Astrocyte (in vitro differentiated cells and primary cell): ENCODE data around the gene DNAL1. TPM values are rescaled to one million over a fixed set of nuclear protein-coding genes. Genes with fewer than 3 reads are reported as not detected.
A peak's percentile ranks its signal among the peaks of the same experiment; 100 is the strongest.

ENCODE experiments used
- DNase-seq: peaks from one replicate; pipeline ENCODE4 v3.0.0-alpha.2; 2010; ENCODE audit warnings: low read depth
- FAIRE-seq: peaks from 2 replicates; lab custom pipeline; 2011; peaks lifted over from hg19 to GRCh38; lab: Jason Lieb, UNC
- H2AFZ ChIP-seq: 2 replicates; pipeline ENCODE4 v1.6.0; 2012; ENCODE audit warnings: low read depth, low read length, inconsistent platforms
- H3K27ac ChIP-seq: 2 replicates; pipeline ENCODE4 v1.5.1; 2011; ENCODE audit warnings: low read depth, low read length, inconsistent platforms
- H3K27me3 ChIP-seq: 2 replicates; pipeline ENCODE4 v1.6.0; 2011; ENCODE audit warnings: low read length, inconsistent platforms; ENCODE audit not compliant: insufficient read depth
- H3K36me3 ChIP-seq: 2 replicates; pipeline ENCODE4 v1.5.1; 2011; ENCODE audit warnings: low read length, inconsistent platforms; ENCODE audit not compliant: insufficient read depth
- H3K4me1 ChIP-seq: 2 replicates; pipeline ENCODE4 v1.5.1; 2011; ENCODE audit warnings: low read length, inconsistent platforms; ENCODE audit not compliant: insufficient read depth
- H3K4me2 ChIP-seq: 2 replicates; pipeline ENCODE4 v1.6.0; 2012; ENCODE audit warnings: low read length, inconsistent platforms
- H3K4me3 ChIP-seq: 2 replicates; pipeline ENCODE4 v1.5.1; 2011; ENCODE audit warnings: low read depth, mild to moderate bottlenecking, low read length, inconsistent platforms; ENCODE audit not compliant: insufficient read depth
- H3K79me2 ChIP-seq: 2 replicates; pipeline ENCODE4 v1.6.0; 2012; ENCODE audit warnings: mild to moderate bottlenecking, low read length, inconsistent platforms; ENCODE audit not compliant: insufficient read depth
- H3K9ac ChIP-seq: 2 replicates; pipeline ENCODE4 v1.6.0; 2012; ENCODE audit warnings: mild to moderate bottlenecking, low read length, inconsistent platforms
- H3K9me3 ChIP-seq: 2 replicates; pipeline ENCODE4 v1.5.1; 2012; ENCODE audit warnings: low read depth, mild to moderate bottlenecking, low read length, inconsistent platforms; ENCODE audit not compliant: insufficient read depth
- H4K20me1 ChIP-seq: 2 replicates; pipeline ENCODE4 v1.6.0; 2012; ENCODE audit warnings: low read length, inconsistent platforms; ENCODE audit not compliant: insufficient read depth
- H3K27ac Mint-ChIP-seq: one replicate; pipeline ENCODE4 v1.8.0; 2021; ENCODE audit warnings: mild to moderate bottlenecking, mixed read lengths; ENCODE audit not compliant: unreplicated experiment
- H3K27me3 Mint-ChIP-seq: one replicate; pipeline ENCODE4 v1.8.0; 2021; ENCODE audit warnings: low read depth, mixed read lengths; ENCODE audit not compliant: unreplicated experiment
- H3K36me3 Mint-ChIP-seq: one replicate; pipeline ENCODE4 v1.8.0; 2021; ENCODE audit warnings: low read depth, mixed read lengths; ENCODE audit not compliant: unreplicated experiment
- H3K4me1 Mint-ChIP-seq: one replicate; pipeline ENCODE4 v1.8.0; 2021; ENCODE audit warnings: low read depth, mixed read lengths; ENCODE audit not compliant: unreplicated experiment
- H3K4me3 Mint-ChIP-seq: one replicate; pipeline ENCODE4 v1.8.0; 2021; ENCODE audit warnings: mild to moderate bottlenecking, moderate library complexity, mixed read lengths; ENCODE audit not compliant: unreplicated experiment
- H3K9me3 Mint-ChIP-seq: one replicate; pipeline ENCODE4 v1.8.0; 2021; ENCODE audit warnings: mild to moderate bottlenecking, mixed read lengths; ENCODE audit not compliant: unreplicated experiment
- EZH2 ChIP-seq: IDR thresholded peaks from 2 replicates; pipeline ENCODE4 v1.6.1; 2012; ENCODE audit warnings: mild to moderate bottlenecking, low read length, inconsistent platforms; ENCODE audit not compliant: insufficient read depth
- total RNA-seq: library from RNA; stranded (reverse); gene quantifications from 2 replicates; pipeline ENCODE4 v1.2.1, GENCODE V29; 2021
- TF ChIP-seq, protein P1 (sequence below): IDR thresholded peaks from 2 replicates; pipeline ENCODE4 v1.5.1; 2011; ENCODE audit warnings: low read depth, mild to moderate bottlenecking, inconsistent platforms, low read length, moderate library complexity; ENCODE audit not compliant: insufficient read depth

The DNAL1 gene
- total RNA-seq, 1 donor from 2014 or later: 24.9 TPM

DNA sequence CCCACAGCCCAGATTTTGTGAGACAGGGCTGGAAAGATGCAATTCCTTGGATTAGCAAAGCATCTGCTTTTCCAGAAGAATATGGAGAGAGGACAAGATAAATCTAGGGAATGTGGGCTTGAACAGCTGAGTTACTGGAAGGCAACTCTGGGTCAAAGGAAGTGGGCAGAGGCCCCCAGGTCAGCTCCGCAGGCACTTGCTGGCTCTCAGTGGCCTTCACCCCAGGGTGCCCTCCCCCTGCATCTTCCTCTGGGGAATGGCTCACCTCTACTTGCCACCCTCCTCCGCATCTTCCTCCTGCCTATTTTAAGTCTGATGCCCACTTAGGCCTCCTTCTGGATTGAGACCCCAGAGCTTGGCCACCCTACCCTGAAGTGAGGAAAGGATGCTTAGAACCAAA, 79.9 kb downstream of the DNAL1 start:
- H3K36me3 Mint-ChIP-seq: peaks cover 29% of the 10 kb centered on the region
- peak overlapping the region; percentile 85 for H3K27ac ChIP-seq
- no peaks in the 10 kb centered on the region for H3K9me3 Mint-ChIP-seq
- H3K27me3 Mint-ChIP-seq: no peaks in the 10 kb centered on the region
- peak overlapping the region; percentile 70 for H3K9ac ChIP-seq
- H3K36me3 ChIP-seq: peaks cover 39% of the 10 kb centered on the region
- no peak overlapping the region for H3K4me3 ChIP-seq
- no peak overlapping the region for H3K27ac Mint-ChIP-seq
- TF ChIP-seq, protein P1, sequence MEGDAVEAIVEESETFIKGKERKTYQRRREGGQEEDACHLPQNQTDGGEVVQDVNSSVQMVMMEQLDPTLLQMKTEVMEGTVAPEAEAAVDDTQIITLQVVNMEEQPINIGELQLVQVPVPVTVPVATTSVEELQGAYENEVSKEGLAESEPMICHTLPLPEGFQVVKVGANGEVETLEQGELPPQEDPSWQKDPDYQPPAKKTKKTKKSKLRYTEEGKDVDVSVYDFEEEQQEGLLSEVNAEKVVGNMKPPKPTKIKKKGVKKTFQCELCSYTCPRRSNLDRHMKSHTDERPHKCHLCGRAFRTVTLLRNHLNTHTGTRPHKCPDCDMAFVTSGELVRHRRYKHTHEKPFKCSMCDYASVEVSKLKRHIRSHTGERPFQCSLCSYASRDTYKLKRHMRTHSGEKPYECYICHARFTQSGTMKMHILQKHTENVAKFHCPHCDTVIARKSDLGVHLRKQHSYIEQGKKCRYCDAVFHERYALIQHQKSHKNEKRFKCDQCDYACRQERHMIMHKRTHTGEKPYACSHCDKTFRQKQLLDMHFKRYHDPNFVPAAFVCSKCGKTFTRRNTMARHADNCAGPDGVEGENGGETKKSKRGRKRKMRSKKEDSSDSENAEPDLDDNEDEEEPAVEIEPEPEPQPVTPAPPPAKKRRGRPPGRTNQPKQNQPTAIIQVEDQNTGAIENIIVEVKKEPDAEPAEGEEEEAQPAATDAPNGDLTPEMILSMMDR: no peak
- TF ChIP-seq EZH2: no peak
- no peak overlapping the region for H2AFZ ChIP-seq
- H3K27me3 ChIP-seq: no peaks in the 10 kb centered on the region
- H3K4me3 Mint-ChIP-seq: no peak overlapping the region
- H3K9me3 ChIP-seq: no peaks in the 10 kb centered on the region
- FAIRE-seq: no peak
- DNase-seq: no peak
- H3K4me2 ChIP-seq: peak overlapping the region; percentile 74
- H3K79me2 ChIP-seq: peaks cover 15% of the 10 kb centered on the region
- H3K4me1 ChIP-seq: peaks cover 54% of the 10 kb centered on the region
- H3K4me1 Mint-ChIP-seq: peaks cover 39% of the 10 kb centered on the region
- peaks cover 23% of the 10 kb centered on the region for H4K20me1 ChIP-seq

DNA sequence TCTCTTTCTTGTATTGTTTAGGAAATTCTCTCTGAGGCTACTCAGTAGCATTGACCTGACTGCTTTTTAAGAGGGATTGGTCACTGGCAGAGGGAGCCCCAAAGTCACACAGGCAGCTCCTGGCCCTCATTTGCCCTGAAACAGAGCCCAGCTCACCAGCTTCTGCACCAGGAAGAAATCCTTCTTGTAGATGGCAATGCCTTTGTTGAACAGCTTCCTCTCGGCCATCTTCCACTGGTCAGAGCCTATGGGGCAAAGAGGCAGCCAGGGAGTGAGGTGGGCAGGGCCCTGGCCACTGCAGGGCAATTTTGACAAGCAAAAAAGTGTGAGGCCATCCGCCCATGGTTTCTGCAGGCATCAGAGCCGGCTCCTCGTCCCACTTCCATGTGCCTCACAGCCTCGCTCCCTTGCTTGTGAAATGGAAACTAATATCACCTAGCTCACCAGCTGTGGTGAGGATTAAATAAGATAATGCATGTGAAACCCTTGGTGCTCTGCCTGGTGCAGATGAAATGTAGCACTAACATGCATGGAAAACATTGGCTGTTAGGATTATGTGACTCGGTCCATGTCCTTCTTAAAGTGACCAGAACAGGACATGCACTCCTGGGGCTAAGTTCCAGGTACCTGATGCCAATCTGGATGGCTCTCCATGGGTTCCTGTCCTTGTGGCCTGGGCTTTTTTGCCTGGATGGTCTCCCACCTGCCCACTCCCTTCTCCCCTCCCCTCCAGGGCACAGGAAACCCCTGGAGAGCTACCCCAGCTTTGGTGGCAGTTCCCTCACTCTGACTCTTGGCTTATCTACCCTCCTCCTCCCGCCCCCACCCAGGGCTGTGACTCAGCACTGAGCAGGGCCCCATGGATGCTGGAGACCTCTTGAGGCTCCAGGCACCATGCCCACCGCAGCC, 80.6 kb downstream of the DNAL1 start:
- Mint-ChIP-seq H3K4me1 (peaks cover 39% of the 10 kb centered on the region), H3K27me3 (no peaks in the 10 kb centered on the region), H3K27ac (no peak overlapping the region), H3K36me3 (peaks cover 29% of the 10 kb centered on the region), H3K4me3 (peak overlapping the region; percentile 40), H3K9me3 (no peaks in the 10 kb centered on the region)
- peak overlapping the region; percentile 74 for H3K4me2 ChIP-seq
- H4K20me1 ChIP-seq: peaks cover 30% of the 10 kb centered on the region
- no peak overlapping the region for H2AFZ ChIP-seq
- H3K27ac ChIP-seq: peak overlapping the region; percentile 85
- H3K9ac ChIP-seq: peak overlapping the region; percentile 70
- DNase-seq (peak; percentile 66), FAIRE-seq (no peak)
- peaks cover 54% of the 10 kb centered on the region for H3K4me1 ChIP-seq
- H3K36me3 ChIP-seq: peaks cover 41% of the 10 kb centered on the region
- TF ChIP-seq, protein P1: no peak
- no peak for TF ChIP-seq EZH2
- no peak overlapping the region for H3K4me3 ChIP-seq
- H3K27me3 ChIP-seq: no peaks in the 10 kb centered on the region
- H3K9me3 ChIP-seq: no peaks in the 10 kb centered on the region
- H3K79me2 ChIP-seq: peaks cover 16% of the 10 kb centered on the region
